H9 (cell line): Measurements from ENCODE around the gene GRID1. TPM values are rescaled to one million over a fixed set of nuclear protein-coding genes. Genes with fewer than 3 reads are reported as not detected.

Experiments
- DNase-seq: peaks from one replicate; pipeline ENCODE4 v3.0.0-alpha.2; 2017
- H2AFZ ChIP-seq: one replicate; pipeline ENCODE4 v1.6.1; 2013; ENCODE audit warnings: mild to moderate bottlenecking, low read length, control low read depth, moderate library complexity
- H2AK5ac ChIP-seq: 2 replicates; pipeline ENCODE4 v1.6.1; 2013; ENCODE audit warnings: low read length, control low read depth, mixed read lengths; ENCODE audit not compliant: insufficient read length
- H2BK120ac ChIP-seq: one replicate; pipeline ENCODE4 v1.6.1; 2013; ENCODE audit warnings: low read depth, mild to moderate bottlenecking, low read length, control low read depth, inconsistent platforms; ENCODE audit not compliant: poor library complexity, severe bottlenecking
- H2BK12ac ChIP-seq: 2 replicates; pipeline ENCODE4 v1.6.1; 2013; ENCODE audit warnings: low read length, control low read depth, mixed read lengths, low read depth; ENCODE audit not compliant: insufficient read length
- H2BK15ac ChIP-seq: 2 replicates; pipeline ENCODE4 v1.6.1; 2013; ENCODE audit warnings: low read depth, low read length, control low read depth
- H2BK20ac ChIP-seq: one replicate; pipeline ENCODE4 v1.6.1; 2013; ENCODE audit warnings: low read depth, mild to moderate bottlenecking, low read length, control low read depth, inconsistent platforms; ENCODE audit not compliant: poor library complexity, severe bottlenecking
- H2BK5ac ChIP-seq: 2 replicates; pipeline ENCODE4 v1.6.1; 2013; ENCODE audit warnings: low read length, control low read depth, mixed read lengths; ENCODE audit not compliant: insufficient read length
- H3K14ac ChIP-seq: 2 replicates; pipeline ENCODE4 v1.6.1; 2013; ENCODE audit warnings: low read length, control low read depth; ENCODE audit not compliant: insufficient read depth
- H3K18ac ChIP-seq: 2 replicates; pipeline ENCODE4 v1.6.1; 2013; ENCODE audit warnings: low read depth, mild to moderate bottlenecking, mixed read lengths, low read length, control low read depth; ENCODE audit not compliant: insufficient read length
- H3K23ac ChIP-seq: 2 replicates; pipeline ENCODE4 v1.6.1; 2013; ENCODE audit warnings: low read length, control low read depth, mixed read lengths, low read depth; ENCODE audit not compliant: insufficient read length
- H3K23me2 ChIP-seq: 2 replicates; pipeline ENCODE4 v1.6.1; 2013; ENCODE audit warnings: low read depth, mild to moderate bottlenecking, mixed read lengths, low read length, control low read depth; ENCODE audit not compliant: insufficient read length, poor library complexity, severe bottlenecking
- H3K27ac ChIP-seq: 2 replicates; pipeline ENCODE4 v1.5.1; 2013; ENCODE audit warnings: low read length, control low read depth, mixed read lengths, low read depth; ENCODE audit not compliant: insufficient read length
- H3K27me3 ChIP-seq: 2 replicates; pipeline ENCODE4 v1.6.1; 2013; ENCODE audit warnings: low read length, control low read depth, inconsistent platforms; ENCODE audit not compliant: insufficient read depth
- H3K4ac ChIP-seq: 2 replicates; pipeline ENCODE4 v1.6.1; 2013; ENCODE audit warnings: low read depth, mild to moderate bottlenecking, control low read depth, inconsistent platforms, low read length, moderate library complexity
- H3K4me1 ChIP-seq: 2 replicates; pipeline ENCODE4 v1.6.1; 2013; ENCODE audit warnings: low read length, control low read depth, inconsistent platforms; ENCODE audit not compliant: insufficient read depth
- H3K4me2 ChIP-seq: 2 replicates; pipeline ENCODE4 v1.6.1; 2013; ENCODE audit warnings: low read length, control low read depth, mixed read lengths; ENCODE audit not compliant: insufficient read length, insufficient read depth
- H3K56ac ChIP-seq: 2 replicates; pipeline ENCODE4 v1.6.1; 2013; ENCODE audit warnings: low read depth, mild to moderate bottlenecking, mixed read lengths, low read length, control low read depth; ENCODE audit not compliant: insufficient read length
- H3K79me1 ChIP-seq: 2 replicates; pipeline ENCODE4 v1.6.1; 2013; ENCODE audit warnings: low read depth, mild to moderate bottlenecking, moderate library complexity, low read length, control low read depth, inconsistent platforms; ENCODE audit not compliant: insufficient read depth, poor library complexity, severe bottlenecking
- H3K79me2 ChIP-seq: 2 replicates; pipeline ENCODE4 v1.6.1; 2013; ENCODE audit warnings: low read length, control low read depth, inconsistent platforms; ENCODE audit not compliant: insufficient read depth
- H3K9ac ChIP-seq: 2 replicates; pipeline ENCODE4 v1.6.1; 2013; ENCODE audit warnings: low read length, control low read depth, mixed read lengths; ENCODE audit not compliant: insufficient read length; ENCODE audit errors: extremely low read depth
- H3K9me3 ChIP-seq: one replicate; pipeline ENCODE4 v1.6.1; 2013; ENCODE audit warnings: low read depth, low read length, inconsistent platforms; ENCODE audit not compliant: control insufficient read depth
- H3T11ph ChIP-seq: one replicate; pipeline ENCODE4 v1.6.1; 2013; ENCODE audit warnings: mild to moderate bottlenecking, low read length, control low read depth, inconsistent platforms
- H4K20me1 ChIP-seq: one replicate; pipeline ENCODE4 v1.6.1; 2013; ENCODE audit not compliant: control insufficient read depth, insufficient read length, insufficient read depth
- H4K5ac ChIP-seq: 2 replicates; pipeline ENCODE4 v1.6.1; 2013; ENCODE audit warnings: low read depth, mild to moderate bottlenecking, mixed read lengths, low read length, control low read depth; ENCODE audit not compliant: insufficient read length
- H4K8ac ChIP-seq: replicated peaks from 2 replicates; pipeline ENCODE4 v1.6.1; 2013; ENCODE audit warnings: low read length, control low read depth, mixed read lengths, low read depth; ENCODE audit not compliant: insufficient read length
- H4K91ac ChIP-seq: 2 replicates; pipeline ENCODE4 v1.6.1; 2013; ENCODE audit warnings: low read depth, mild to moderate bottlenecking, moderate library complexity, mixed read lengths, low read length, control low read depth; ENCODE audit not compliant: insufficient read length
- H3K27ac Mint-ChIP-seq, 3 experiments: 2 replicates in 2 of 3; 3 replicates in 1 of 3; pipeline ENCODE4 v1.8.0; 2020 to 2021; ENCODE audit warnings: mixed read lengths in 3 of 3, mild to moderate bottlenecking in 1 of 3, moderate library complexity in 1 of 3
- H3K27me3 Mint-ChIP-seq: 2 replicates; pipeline ENCODE4 v1.8.0; 2021; ENCODE audit warnings: low read depth, mild to moderate bottlenecking, moderate library complexity, mixed read lengths
- H3K36me3 Mint-ChIP-seq, 3 experiments: 2 replicates in 2 of 3; 3 replicates in 1 of 3; pipeline ENCODE4 v1.8.0; 2020 to 2021; ENCODE audit warnings: low read depth in 3 of 3, mixed read lengths in 3 of 3; ENCODE audit not compliant: insufficient read depth in 1 of 3
- H3K4me1 Mint-ChIP-seq, 2 experiments: 2 replicates each; pipeline ENCODE4 v1.8.0; 2020; ENCODE audit warnings: mixed read lengths in 2 of 2
- H3K4me3 Mint-ChIP-seq, 2 experiments: 2 replicates in 1 of 2; 3 replicates in 1 of 2; pipeline ENCODE4 v1.8.0; 2020 to 2021; ENCODE audit warnings: mild to moderate bottlenecking in 2 of 2, mixed read lengths in 2 of 2, moderate library complexity in 1 of 2
- H3K9me3 Mint-ChIP-seq, 2 experiments: 2 replicates in 1 of 2; 3 replicates in 1 of 2; pipeline ENCODE4 v1.8.0; 2020; ENCODE audit warnings: mild to moderate bottlenecking in 2 of 2, mixed read lengths in 2 of 2, moderate library complexity in 1 of 2
- CTCF ChIP-seq: fragments of 200-600 bp; sonication (generic); conservative IDR thresholded peaks from 3 replicates; pipeline ENCODE4 v1.8.0; 2021; ENCODE audit warnings: antibody characterized with exemption, mild to moderate bottlenecking
- WGBS: extraction: QIAGEN DNeasy Blood & Tissue Kit; methylation state at CpG from one replicate; pipeline ENCODE4 v1.1.7; 2013; ENCODE audit warnings: missing lambda C conversion rate, low lambda C conversion rate, mixed read lengths; ENCODE audit not compliant: insufficient read length; ENCODE audit errors: extremely low coverage; 5-methylcytosine and 5-hydroxymethylcytosine counted together
- total RNA-seq: library from RNA; stranded (reverse); gene quantifications from 2 replicates; pipeline ENCODE4 v1.2.1, GENCODE V29; 2021

The GRID1 gene
- total RNA-seq, 1 experiment from 2014 or later = 0.35 TPM

- Histone ChIP-seq H3K14ac (no peak overlapping the region), H2BK5ac (no peak overlapping the region), H3K79me1 (no peaks in the 10 kb centered on the region), H2AK5ac (no peak overlapping the region), H3K4ac (no peak overlapping the region), H3K56ac (no peak overlapping the region), H3T11ph (no peak overlapping the region), H2BK20ac (no peak overlapping the region), H3K79me2 (no peaks in the 10 kb centered on the region), H3K23ac (no peak overlapping the region), H3K27ac (no peak overlapping the region), H4K5ac (no peak overlapping the region), H4K8ac (no peak overlapping the region), H3K23me2 (no peaks in the 10 kb centered on the region), H2BK15ac (no peak overlapping the region), H4K20me1 (no peaks in the 10 kb centered on the region), H3K27me3 (no peaks in the 10 kb centered on the region), H2BK120ac (no peak overlapping the region), H3K4me2 (no peak overlapping the region), H4K91ac (no peak overlapping the region), H3K18ac (no peak overlapping the region), H2BK12ac (no peak overlapping the region), H2AFZ (no peak overlapping the region), H3K9me3 (no peaks in the 10 kb centered on the region), H3K4me1 (peaks cover 6% of the 10 kb centered on the region; the same call in 1 of the 2 replicates), H3K9ac (no peak overlapping the region)
- no peak overlapping the region for H3K27ac Mint-ChIP-seq
- H3K36me3 Mint-ChIP-seq = peaks cover 0 to 8% (median 0%) of the 10 kb centered on the region in 3 experiments; a peak in 2 of 7 replicates
- no peak overlapping the region for H3K4me3 Mint-ChIP-seq
- WGBS = no CpG with 5 or more reads among the region's 1 CpG
- H3K4me1 Mint-ChIP-seq = peaks cover 24 to 27% of the 10 kb centered on the region in 2 experiments
- no peak for TF ChIP-seq CTCF
- H3K9me3 Mint-ChIP-seq = peaks cover 0 to 6% of the 10 kb centered on the region in 2 experiments; a peak in 2 of 5 replicates
- DNase-seq = no peak
- peaks cover 19% of the 10 kb centered on the region for H3K27me3 Mint-ChIP-seq
Measured at GRCh38 chr10:85665078-85665477, 701.5 kb downstream of the GRID1 start.
